Stimulated activated CD4-positive, alpha-beta T cell treated with anti-CD3 and anti-CD28 coated beads, Interleukin-15, amount 100 ng/mL, for 1 hour (primary cell): Measurements from ENCODE around the gene CTR9.

Experiments used
- DNase-seq, 2 donors: peaks; one replicate each; pipeline ENCODE4 v3.0.0-alpha.2; 2020; ENCODE audit warnings: low read depth in 1 of 2, low spot score in 1 of 2

The CTR9 gene

DNA sequence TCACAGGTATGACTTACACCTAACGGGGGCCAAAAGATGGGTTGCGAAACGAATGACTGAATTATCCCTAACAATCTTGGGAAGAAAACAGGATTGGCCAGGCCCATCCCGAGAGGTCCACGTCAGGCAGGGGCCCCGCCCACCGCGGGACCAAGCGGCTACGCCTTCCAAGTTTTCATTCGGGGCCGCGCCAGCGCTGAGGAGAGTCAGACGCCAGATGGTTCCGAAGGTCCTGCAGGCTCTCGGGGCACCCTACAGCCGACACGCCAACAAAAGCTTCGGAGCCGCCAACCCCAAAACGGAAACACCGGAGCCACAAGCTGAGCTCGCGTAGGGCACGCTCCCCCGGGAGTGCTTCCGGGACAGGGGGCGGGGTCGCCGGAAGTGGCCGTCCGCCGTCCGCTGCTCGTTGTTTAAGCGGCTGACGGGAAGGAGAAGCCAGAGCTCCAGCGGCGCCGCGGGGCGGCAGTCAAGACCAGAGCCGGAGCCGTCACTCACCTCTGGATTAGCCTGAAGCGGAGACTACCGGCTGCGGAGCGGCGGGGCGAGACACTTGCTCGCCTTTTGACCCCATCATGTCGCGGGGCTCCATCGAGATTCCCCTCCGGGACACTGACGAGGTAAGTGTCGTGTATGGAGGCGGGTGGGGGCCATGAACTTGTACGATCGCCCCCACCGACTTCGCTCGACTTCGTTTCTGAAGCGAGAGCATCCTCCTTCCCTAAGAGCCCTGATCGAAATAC, at the start of gene CTR9:
Gene CTR9 (plus strand): TSS at position 409 of the 743 bp plus-strand sequence. CDS start 167 bp downstream, at position 576.
- DNase-seq = peak; percentile 78 to 88

- no peak for DNase-seq
Measured at GRCh38 chr11:10701982-10702381, 49.1 kb upstream of the CTR9 start.

GRCh38 chr11:10708131-10708530, 42.9 kb upstream of the CTR9 start:
- DNase-seq = no peak

DNA sequence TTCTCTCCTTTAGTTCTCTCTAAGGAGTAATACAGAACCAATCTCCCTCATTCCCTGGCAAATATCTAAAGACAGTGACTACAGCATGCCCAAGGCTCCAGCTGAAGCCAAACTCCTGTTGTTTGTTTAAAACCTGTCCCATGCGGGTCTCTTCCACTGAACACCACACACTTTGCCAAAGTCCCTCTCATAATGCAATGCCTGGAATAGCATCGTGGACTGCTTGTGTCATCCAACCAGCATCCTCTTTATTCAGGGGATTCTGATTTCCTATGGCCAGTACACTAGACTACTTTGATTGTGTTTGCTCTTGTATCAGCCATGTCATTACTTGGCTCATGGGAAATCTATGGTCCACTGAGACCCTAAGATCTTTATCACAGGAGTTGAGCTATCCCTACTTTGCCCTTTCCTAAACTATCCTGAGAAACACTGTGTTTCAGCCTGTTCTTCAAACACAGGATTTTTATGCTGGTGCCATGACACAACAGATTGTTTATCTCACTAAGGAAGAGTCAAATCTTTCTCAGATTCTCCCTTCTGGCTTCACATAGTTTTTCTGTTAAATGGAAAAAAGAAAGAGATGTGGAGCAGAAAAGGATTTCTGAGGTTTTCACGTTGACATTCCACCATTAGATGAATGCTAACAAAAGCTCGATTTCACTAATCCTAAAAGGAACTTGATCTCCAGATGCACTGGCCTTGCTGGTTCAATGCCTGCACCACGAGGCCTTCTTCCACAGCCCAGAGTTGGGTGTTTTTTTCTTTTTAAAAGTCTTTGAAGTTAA, 41.6 kb upstream of the CTR9 start:
- DNase-seq = no peak

DNA sequence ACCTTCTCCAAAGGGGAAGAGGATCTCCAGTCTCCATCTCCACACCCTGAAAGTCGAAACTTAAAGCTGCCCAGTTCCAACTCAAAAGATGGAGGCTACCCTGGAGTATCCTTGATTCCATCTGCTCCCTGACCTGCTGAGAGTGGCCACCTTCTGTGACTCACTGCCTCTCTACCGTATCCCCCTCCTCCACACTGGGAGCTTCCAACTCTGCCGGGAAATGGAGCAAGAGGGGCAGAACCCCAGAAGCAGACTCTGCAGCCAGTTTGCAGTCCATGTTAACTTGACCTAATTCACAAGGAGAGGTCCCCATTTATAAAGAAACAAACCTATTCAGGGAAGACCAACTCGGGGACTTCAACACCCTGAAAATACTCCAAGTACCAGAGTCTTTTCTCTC, 35.5 kb upstream of the CTR9 start:
- DNase-seq = no peak

DNA sequence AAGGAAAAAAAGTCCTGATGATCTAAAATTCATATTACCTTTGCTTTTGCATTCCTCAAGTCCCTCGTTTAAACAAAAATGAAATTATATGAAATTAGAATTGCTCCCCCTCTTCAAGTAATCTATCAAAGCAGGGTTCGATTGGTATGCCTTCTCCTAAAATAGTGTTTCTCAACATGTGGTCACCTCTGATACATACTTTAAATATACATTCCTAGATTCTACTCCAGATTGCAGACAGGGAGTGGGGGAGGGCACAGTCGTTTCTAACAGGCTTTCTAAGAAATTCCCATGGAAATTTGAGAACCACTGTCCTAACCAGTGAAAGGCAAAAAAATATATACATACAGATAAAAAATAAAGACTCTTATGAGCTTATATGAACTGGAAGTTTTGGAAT, 34.9 kb upstream of the CTR9 start:
- DNase-seq = no peak

DNA sequence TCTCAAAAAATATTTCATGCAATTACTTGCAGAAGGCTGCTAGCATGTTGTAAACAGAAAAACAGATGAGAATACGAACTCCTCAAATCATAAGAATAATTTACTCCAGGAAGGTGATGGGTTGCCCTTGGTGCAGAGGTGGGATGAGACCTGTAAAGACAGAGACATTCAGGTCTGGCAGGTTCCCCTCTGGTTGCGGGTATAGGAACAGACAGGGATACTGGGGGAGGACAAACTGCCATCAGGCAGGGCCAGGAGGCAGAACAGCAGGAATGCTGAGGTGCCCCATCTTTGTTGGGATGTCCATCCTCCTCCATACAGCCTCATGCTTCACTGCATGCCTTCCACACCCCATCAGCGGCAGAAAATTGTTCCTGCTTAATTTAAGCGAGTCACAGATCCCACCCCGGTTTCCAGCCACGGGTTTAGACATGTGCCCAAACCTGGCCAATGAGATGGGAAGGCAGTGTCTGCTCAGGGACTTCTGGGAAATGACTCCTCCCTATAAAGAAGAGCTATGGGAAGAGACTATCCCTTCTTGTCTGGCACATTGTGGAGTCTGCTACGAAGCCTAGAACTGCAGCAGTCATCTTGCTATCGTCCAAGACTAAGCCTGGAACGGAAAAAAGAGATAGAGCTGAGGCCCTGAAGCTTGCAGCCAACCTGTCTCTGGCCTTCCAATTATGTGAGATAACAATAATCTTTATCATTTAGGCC, 34.3 kb upstream of the CTR9 start:
- no peak for DNase-seq

DNA sequence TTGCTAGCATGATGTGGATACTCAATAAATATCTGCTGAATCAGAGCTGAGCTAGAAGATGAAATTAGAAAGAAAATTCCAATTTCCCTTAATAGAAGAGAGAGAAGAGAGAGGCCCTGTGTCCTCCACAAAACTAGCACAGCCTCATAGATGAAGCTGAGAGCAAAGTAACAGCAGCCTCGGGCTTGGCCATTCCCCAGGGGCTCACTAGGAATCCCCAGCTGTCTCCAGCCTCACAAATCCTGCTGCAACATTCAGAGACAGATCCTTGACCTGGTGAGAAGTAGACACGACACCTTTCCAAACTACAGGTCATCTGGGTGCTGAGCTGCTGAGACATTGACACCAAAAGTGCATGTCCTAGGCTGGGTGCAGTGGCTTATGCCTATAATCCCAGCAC, 31.4 kb upstream of the CTR9 start:
- DNase-seq = no peak

GRCh38 chr11:10720881-10721376, 30.1 kb upstream of the CTR9 start:
- DNase-seq = no peak

- no peak for DNase-seq
Measured at GRCh38 chr11:10722307-10722706, 28.7 kb upstream of the CTR9 start.

GRCh38 chr11:10725114-10725906, 25.7 kb upstream of the CTR9 start:
- no peak for DNase-seq

DNA sequence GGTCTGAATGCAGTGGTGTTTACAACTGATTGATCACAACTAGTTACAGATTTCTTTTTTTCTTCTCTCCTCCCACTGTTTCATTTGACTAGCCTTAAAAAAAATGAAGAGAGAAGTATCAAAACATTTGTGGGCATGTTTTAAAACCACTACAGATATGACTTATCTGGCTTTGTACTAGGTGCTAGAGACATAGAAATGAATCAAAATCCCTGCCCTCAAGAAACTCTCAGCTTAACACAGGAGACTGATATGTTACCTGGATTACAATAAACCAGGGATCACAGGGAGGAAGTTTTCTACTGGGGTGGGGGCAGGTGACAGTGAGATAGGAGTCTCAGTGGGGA, 25.2 kb upstream of the CTR9 start:
- DNase-seq = no peak

GRCh38 chr11:10727146-10727851, 23.7 kb upstream of the CTR9 start:
- no peak for DNase-seq

DNA sequence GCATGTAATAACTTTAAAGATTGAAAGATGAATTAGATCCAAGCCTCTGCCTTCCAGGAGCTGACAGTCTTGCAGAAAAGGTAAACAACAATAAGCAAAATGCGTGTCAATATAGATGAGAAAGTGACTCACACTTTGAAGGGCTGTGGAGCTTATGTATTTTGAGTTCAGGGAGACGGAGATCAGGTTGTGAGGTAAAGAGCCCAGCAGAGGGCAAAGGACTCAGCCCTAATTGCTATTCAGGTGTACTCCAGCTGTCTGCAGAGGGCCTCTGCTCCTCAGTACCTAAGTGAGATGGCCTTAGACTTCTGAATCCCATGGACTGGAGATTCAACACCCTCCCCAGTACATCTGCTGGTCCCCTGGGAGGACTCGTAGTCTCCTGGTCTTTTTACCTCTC, 22.9 kb upstream of the CTR9 start:
- DNase-seq = no peak

GRCh38 chr11:10728789-10729472, 22.1 kb upstream of the CTR9 start:
- no peak for DNase-seq

DNA sequence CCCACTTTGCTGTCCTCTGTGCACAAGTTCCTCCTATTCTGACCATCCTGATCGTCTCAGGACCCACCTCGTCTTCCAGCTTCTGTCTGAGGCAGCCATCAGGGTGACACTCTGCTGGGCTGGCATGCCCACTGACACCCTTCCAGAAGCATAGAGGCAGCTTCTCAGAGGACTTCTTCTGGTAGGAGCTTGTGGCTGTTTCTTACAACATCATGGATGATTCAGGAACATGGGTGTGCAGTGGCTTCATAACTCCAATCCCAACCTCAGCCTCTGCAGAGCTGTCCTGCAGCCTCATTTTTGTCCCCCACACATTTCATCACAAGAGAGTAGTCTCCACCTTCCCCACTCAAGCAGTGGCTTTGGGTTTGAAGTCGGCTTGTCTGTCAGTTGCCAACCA, 20.9 kb upstream of the CTR9 start:
- no peak for DNase-seq

DNA sequence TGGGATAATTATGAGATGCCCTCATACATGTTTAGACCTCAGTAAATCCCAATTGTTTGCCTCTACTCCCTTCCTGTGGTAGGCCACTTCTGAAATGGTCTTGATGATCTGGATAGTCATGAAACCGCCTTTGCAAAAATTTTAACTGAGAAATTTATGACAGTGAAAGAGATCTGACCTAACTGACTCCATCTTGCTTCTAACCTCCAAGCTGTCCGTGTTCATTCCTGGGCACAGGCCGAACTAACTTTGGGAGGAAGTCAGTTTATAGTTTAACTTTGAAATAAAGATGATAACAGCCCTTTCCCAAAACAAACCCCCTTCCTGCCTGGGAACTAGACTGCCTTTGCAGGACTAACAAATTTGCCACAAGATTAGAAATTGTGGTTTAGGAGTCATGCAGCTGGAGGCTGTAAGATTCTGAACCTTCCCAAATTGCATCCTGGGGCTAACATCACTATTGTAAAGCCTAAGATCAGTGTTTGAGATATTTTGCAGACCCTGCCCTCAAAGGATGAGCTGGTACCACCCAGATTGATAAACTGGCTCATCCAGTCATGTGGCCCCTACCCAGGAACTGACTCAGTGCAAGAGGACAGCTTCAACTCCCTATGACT, 19.9 kb upstream of the CTR9 start:
- no peak for DNase-seq

- DNase-seq = peak; percentile 67 to 82
Measured at GRCh38 chr11:10735481-10736475, 15.3 kb upstream of the CTR9 start.
